HL-60 (cell line): ENCODE results near the gene PIP5K1C.

Source experiments
- DNase-seq, 2 experiments: peaks; one replicate each; pipeline ENCODE4 v3.0.0-alpha.2; 2010 to 2020; ENCODE audit warnings: low read depth in 1 of 2, low spot score in 1 of 2
- H3K27ac ChIP-seq: fragments of 250-450 bp; sonication (Bioruptor Pico); replicated peaks from 2 replicates; pipeline ENCODE4 v1.5.1; 2020; ENCODE audit warnings: mild to moderate bottlenecking, moderate library complexity
- H3K27me3 ChIP-seq: fragments of 250-450 bp; sonication (Bioruptor Pico); 2 replicates; pipeline ENCODE4 v1.5.1; 2021; ENCODE audit warnings: mild to moderate bottlenecking, moderate library complexity; ENCODE audit not compliant: insufficient read depth, poor library complexity, severe bottlenecking
- H3K4me3 ChIP-seq: replicated peaks from 2 replicates; pipeline ENCODE4 v1.5.1; 2011; ENCODE audit warnings: mild to moderate bottlenecking, control low read depth, low read length; ENCODE audit not compliant: insufficient read depth
- GABPA ChIP-seq: IDR thresholded peaks from 2 replicates; pipeline ENCODE4 v1.6.1; 2012; ENCODE audit warnings: low read depth
- POLR2AphosphoS5 ChIP-seq: IDR thresholded peaks from 2 replicates; pipeline ENCODE4 v1.6.1; 2012; ENCODE audit warnings: low read depth
- REST ChIP-seq: IDR thresholded peaks from 2 replicates; pipeline ENCODE4 v1.6.1; 2012; ENCODE audit warnings: low read depth; ENCODE audit not compliant: insufficient replicate concordance
- SPI1 ChIP-seq: IDR thresholded peaks from 2 replicates; pipeline ENCODE4 v1.6.1; 2012; ENCODE audit warnings: low read depth, mild to moderate bottlenecking, borderline replicate concordance
- TF ChIP-seq, protein P1 (sequence below): IDR thresholded peaks from one replicate; pipeline ENCODE4 v1.5.1; 2011; ENCODE audit warnings: low read length, control low read depth, inconsistent platforms; ENCODE audit not compliant: insufficient read depth

Gene PIP5K1C

GRCh38 chr19:3638208-3639193 is 61.8 kb downstream of the PIP5K1C start:
- Histone ChIP-seq H3K27me3 (no peaks in the 10 kb centered on the region), H3K27ac (no peak overlapping the region), H3K4me3 (no peak overlapping the region)
- no peak for TF ChIP-seq GABPA
- TF ChIP-seq, protein P1, sequence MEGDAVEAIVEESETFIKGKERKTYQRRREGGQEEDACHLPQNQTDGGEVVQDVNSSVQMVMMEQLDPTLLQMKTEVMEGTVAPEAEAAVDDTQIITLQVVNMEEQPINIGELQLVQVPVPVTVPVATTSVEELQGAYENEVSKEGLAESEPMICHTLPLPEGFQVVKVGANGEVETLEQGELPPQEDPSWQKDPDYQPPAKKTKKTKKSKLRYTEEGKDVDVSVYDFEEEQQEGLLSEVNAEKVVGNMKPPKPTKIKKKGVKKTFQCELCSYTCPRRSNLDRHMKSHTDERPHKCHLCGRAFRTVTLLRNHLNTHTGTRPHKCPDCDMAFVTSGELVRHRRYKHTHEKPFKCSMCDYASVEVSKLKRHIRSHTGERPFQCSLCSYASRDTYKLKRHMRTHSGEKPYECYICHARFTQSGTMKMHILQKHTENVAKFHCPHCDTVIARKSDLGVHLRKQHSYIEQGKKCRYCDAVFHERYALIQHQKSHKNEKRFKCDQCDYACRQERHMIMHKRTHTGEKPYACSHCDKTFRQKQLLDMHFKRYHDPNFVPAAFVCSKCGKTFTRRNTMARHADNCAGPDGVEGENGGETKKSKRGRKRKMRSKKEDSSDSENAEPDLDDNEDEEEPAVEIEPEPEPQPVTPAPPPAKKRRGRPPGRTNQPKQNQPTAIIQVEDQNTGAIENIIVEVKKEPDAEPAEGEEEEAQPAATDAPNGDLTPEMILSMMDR, result no peak
- no peak for TF ChIP-seq REST
- no peak for TF ChIP-seq POLR2AphosphoS5
- no peak for TF ChIP-seq SPI1
- DNase-seq, result no peak

DNA sequence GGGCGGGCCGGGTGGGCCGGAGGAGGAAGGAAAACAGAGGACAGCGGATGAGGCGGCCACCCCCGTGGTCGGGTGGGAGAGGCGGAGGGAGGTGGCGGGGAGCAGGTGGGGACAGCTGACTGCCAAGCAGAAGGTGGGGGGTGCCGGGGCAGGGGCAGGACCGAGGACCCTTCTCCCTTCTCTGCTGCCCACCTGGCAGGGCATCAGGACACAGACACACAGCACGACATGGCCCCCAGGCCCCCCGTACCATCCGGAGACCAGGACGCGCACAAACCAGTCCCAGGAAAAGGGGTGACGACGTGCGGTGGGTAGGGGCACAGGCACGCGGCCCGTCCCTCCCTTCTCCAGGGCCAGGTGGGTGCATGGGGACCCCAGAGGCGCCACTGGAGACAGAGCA is 62.6 kb downstream of the PIP5K1C start:
- H3K4me3 ChIP-seq, result no peak overlapping the region
- TF ChIP-seq POLR2AphosphoS5 (no peak), SPI1 (no peak), GABPA (no peak), REST (no peak)
- TF ChIP-seq, protein P1, result no peak
- no peak for DNase-seq
- H3K27me3 ChIP-seq, result no peaks in the 10 kb centered on the region
- no peak overlapping the region for H3K27ac ChIP-seq

DNA sequence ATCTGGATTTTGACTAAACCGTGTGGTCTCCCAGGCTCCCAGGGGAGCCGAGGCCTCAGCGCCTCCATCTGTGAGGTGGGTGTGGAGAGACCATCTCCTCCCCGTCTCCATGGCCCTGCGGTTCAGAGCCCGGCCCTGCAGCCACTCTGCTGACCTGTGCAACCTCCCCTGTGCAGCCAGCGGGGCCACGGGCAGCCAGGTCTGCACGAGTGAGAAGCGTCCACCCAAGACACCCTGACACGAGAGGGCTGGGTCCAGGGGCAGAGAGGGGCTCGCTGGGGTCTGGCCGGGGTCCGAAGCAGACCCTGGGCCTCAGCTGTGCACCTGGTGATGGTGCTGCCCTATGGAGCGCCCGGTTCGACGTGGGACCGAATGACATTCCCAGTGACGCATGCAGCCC is 63.3 kb downstream of the PIP5K1C start:
- DNase-seq, result no peak
- H3K27me3 ChIP-seq, result no peaks in the 10 kb centered on the region
- no peak overlapping the region for H3K4me3 ChIP-seq
- no peak overlapping the region for H3K27ac ChIP-seq
- TF ChIP-seq SPI1, result no peak
- TF ChIP-seq REST, result no peak
- no peak for TF ChIP-seq POLR2AphosphoS5
- TF ChIP-seq, protein P1, result no peak
- TF ChIP-seq GABPA, result no peak
